Dermis blood vessel endothelial cell (primary cell): ENCODE data around the gene SLC27A2. TPM values are rescaled to one million over a fixed set of nuclear protein-coding genes. Genes with fewer than 3 reads are reported as not detected.
"Not testable (repeated sequence)": the region's sequence is repeated elsewhere in the genome, so short reads cannot be mapped to it uniquely, and the experiment has no call there.

Source experiments
- DNase-seq: peaks from one replicate; pipeline ENCODE4 v3.0.0; 2010
- total RNA-seq: library from RNA; depleted of rRNA; stranded (reverse); fragments of >200 nt; gene quantifications from 2 replicates; pipeline ENCODE4 v1.2.3, GENCODE V29; 2014

The SLC27A2 gene
- total RNA-seq = 5.1 and 7.1 TPM in 2 replicates

- no peak for DNase-seq
Measured at GRCh38 chr15:50181969-50182218, at the start of gene SLC27A2. SLC27A2 (plus strand) TSS chr15:50182196; CDS start chr15:50182428, 232 bp downstream.

GRCh38 chr15:50132251-50132984, 49.6 kb upstream of the SLC27A2 start:
- DNase-seq = not testable (repeated sequence)

GRCh38 chr15:50134524-50135024, 47.4 kb upstream of the SLC27A2 start:
- peak; percentile 4 for DNase-seq

- no peak for DNase-seq
Measured at GRCh38 chr15:50135031-50135551, 46.9 kb upstream of the SLC27A2 start.

GRCh38 chr15:50137330-50137761, 44.6 kb upstream of the SLC27A2 start:
- no peak for DNase-seq

GRCh38 chr15:50137893-50138292, 44.1 kb upstream of the SLC27A2 start:
- DNase-seq = no peak

- DNase-seq = peak; percentile 5
Measured at GRCh38 chr15:50138391-50138790, 43.6 kb upstream of the SLC27A2 start.

GRCh38 chr15:50140098-50140497, 41.9 kb upstream of the SLC27A2 start:
- no peak for DNase-seq

DNA sequence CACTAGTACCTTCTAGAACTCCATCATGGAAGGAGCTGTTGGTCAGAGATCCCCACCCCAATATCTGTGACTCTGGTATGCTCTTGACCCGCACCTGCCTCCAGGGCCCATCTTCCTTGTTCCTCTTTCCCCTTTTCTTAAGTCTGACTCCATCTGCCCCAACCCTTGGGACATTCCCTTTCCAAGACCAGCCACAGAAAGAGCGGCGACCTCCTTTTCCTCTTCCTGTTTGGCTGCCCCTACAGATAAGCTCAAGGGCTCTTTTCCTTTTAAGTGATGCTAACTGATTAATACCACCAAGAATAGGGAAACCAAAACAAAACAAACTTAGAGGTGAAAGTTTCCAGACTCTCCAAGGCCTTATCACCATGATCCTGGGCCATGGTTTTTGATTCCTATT, 41.0 kb upstream of the SLC27A2 start:
- DNase-seq = no peak

DNA sequence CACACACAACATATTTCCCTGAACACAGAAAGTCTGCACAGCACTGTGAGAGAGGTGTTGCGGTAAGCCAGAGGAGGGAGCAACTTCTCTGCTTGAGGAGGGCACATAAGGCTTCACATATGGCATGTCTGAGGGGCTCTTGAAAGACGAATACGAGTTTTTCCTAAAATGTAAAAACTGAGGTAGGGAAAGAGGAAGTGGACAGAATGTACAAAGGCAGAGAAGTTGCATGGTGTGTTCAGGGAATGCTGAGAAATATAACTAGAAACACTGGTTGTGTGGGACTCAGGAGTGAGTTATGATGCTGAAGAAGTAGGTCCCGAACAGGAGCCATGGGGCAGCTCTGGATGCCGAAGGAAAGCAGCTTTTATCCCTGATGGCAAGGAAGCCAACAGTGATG, 40.1 kb upstream of the SLC27A2 start:
- DNase-seq = no peak

- DNase-seq = no peak
Measured at GRCh38 chr15:50143255-50143860, 38.6 kb upstream of the SLC27A2 start.

DNA sequence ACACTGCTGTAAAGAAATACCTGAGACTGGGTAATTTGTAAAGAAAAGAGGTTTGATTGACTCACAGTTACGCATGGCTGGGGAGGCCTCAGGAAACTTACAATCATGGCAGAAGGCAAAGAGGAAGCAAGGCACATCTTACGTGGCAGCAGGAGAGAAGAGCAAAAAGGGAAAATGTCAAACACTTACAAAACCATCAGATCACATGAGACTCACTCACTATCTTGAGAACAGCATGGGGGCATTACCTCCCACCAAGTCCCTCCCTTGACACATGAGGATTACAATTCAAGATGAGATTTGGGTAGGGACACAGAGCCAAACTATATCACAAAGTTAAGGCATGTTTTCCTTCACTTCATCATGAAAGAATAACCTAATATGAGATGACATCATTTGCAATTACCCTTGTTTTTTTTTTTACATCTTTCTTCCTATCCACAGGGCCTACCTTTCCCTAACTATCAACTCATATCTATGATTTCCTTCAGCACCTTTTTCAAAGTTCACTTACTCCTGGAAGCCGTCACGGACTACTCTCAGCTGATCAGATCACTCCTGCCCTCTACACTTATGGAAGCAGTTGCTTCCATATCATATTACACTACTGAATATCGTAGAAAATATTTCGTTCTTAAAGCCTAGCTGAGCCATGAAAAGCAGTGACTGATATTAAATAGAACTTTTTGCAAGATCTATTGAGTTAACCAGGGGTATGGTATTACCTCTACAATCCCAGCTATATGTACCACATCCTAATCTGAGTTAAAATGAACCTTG, 37.5 kb upstream of the SLC27A2 start:
- no peak for DNase-seq

- DNase-seq = peak; percentile 86
Measured at GRCh38 chr15:50145451-50145872, 36.5 kb upstream of the SLC27A2 start.

GRCh38 chr15:50146632-50147031, 35.4 kb upstream of the SLC27A2 start:
- no peak for DNase-seq

DNA sequence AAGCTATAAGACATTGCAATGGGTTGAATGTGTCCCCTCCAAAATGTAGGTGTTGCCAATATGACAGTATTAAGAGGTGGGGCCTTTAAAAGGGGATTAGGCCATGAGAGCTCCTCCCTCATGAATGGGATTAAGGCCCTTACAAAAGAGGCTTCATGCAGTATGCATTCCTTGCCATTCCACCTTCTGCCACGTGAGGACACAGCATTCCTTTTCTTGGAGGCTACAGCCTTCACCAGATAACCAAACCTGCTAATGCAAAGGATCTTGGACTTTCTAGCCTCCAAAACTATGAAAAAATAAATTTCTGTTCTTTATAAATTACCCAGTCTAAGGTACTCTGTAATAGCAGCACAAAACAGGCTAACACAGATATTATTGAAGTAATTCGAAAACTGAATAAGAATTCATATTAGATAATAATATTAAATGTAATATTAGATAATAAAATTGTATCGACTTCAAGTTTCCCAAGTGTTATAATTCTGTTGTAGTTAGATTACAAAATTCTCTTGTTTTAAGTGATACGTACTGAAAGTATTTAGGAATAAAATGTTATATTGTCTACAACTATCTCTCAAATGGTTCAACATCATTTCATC, 33.5 kb upstream of the SLC27A2 start:
- peak; percentile 70 for DNase-seq

DNA sequence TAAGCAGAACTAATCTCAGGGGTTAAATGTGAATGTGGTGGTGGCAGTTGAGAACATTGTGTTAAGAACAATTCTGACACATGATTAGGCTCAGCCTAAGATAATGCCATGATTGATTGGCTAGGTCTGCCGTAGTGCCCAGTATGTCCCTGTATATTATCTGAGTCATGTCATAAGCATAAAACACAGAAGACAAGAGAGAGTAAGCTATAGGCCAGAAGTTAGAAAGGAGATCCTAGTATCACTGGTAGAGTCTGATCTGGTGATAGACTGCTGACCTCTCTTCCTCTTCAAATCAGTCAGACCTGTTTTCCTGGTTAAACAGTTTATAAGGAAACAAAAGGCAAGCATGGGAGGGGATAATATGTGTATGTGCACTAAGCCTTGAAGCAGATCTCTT, 32.9 kb upstream of the SLC27A2 start:
- DNase-seq = no peak

GRCh38 chr15:50150349-50150748, 31.6 kb upstream of the SLC27A2 start:
- no peak for DNase-seq

DNA sequence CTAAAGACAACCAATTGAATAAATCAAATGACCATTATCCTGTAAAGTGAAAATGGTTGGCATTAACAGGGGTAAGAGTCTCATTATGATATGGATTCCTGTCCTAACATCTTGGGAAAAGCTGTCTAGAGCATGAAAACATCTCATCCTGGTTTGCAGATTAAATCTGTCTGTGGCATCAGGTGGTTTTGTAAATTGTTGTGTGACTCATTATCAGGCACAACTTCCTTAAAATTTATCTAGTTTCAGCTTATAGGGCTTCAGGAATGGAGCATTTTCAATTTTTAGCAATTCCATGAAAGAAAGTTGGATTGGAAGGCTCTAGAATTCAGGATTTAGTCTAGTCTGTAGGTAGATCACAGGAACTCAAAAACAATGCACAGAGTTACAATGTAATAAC, 31.1 kb upstream of the SLC27A2 start:
- DNase-seq = no peak

DNA sequence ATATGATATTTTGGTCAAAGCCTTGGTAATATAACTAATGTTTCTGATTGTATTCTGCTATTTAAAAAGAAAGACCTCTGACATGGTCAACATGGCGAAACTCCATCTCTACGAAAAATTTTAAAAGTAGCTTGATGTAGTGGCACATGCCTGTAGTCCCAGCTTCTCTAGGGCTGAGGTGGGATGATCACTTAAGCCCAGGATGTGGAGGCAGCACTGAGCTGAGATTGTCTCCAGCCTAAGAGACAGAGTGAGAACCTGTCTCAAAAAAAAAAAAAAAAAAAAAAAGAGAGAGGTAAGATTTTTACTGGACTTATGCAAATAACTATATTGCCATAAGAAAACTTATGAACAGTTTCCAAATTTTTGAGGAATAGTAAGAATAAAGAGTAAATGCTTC, 30.5 kb upstream of the SLC27A2 start:
- DNase-seq = no peak

- DNase-seq = not testable (repeated sequence)
Measured at GRCh38 chr15:50158236-50158635, 23.8 kb upstream of the SLC27A2 start.

- no peak for DNase-seq
Measured at GRCh38 chr15:50162969-50163718, 18.9 kb upstream of the SLC27A2 start.

DNA sequence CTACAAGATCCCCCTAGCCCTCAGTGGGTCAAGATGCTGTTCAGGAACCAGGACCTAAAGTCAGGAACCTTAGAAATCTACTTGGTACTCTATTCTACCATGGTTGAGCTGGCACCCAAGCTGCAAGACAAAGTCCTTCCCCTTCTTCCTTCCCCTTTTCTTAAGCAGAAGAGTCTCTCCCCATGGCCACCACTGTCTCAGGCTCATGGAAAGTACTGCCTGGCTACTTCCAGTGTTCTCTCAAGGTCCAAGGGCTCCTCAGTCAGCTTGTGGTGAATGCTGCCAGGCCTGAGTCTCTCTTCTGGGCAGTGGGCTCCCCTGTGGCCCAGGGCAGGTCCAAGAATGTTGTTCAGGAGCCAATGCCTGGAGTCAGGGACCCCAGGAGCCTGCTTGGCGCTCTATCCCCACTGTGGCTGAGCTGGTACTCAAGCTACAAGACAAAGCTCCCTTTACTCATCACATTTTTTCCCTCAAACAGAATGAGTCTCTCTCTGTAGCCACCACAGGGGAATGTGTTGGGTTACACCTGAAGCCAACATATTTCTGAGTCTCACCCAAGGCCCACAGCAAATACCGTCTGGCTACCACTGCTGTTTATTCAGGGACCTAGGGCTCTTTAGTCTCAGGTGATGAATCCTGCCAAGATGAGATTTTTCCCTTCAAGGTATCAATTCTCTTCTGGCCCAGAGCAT, 18.1 kb upstream of the SLC27A2 start:
- DNase-seq = no peak
